NCI-H82 (cell line): Measurements from ENCODE around the gene ATRNL1.
"Not testable (repeated sequence)": the region's sequence is repeated elsewhere in the genome, so short reads cannot be mapped to it uniquely, and the experiment has no call there.

Experiments used
- DNase-seq: peaks from one replicate; lab custom pipeline; 2025; lab: John Stamatoyannopoulos, UW

The ATRNL1 gene

GRCh38 chr10:115214829-115215228, 121.7 kb downstream of the ATRNL1 start:
- no peak for DNase-seq

GRCh38 chr10:115219203-115219602, 126.0 kb downstream of the ATRNL1 start:
- no peak for DNase-seq

GRCh38 chr10:115222039-115222438, 128.9 kb downstream of the ATRNL1 start:
- no peak for DNase-seq

- no peak for DNase-seq
These were observed 146.6 kb downstream of the ATRNL1 start for GRCh38 chr10:115239761-115240160.

GRCh38 chr10:115250784-115251183, 157.6 kb downstream of the ATRNL1 start:
- DNase-seq = no peak

- DNase-seq = not testable (repeated sequence)
These were observed 160.6 kb downstream of the ATRNL1 start for GRCh38 chr10:115253765-115254164.

GRCh38 chr10:115272482-115272881, 179.3 kb downstream of the ATRNL1 start:
- no peak for DNase-seq

- no peak for DNase-seq
These were observed 185.1 kb downstream of the ATRNL1 start for GRCh38 chr10:115278294-115278693.

GRCh38 chr10:115295213-115295805, 202.1 kb downstream of the ATRNL1 start:
- DNase-seq = no peak

GRCh38 chr10:115300080-115300479, 206.9 kb downstream of the ATRNL1 start:
- no peak for DNase-seq

GRCh38 chr10:115319669-115320068, 226.5 kb downstream of the ATRNL1 start:
- not testable (repeated sequence) for DNase-seq

GRCh38 chr10:115321360-115321759, 228.2 kb downstream of the ATRNL1 start:
- DNase-seq = no peak

GRCh38 chr10:115328331-115328730, 235.2 kb downstream of the ATRNL1 start:
- DNase-seq = no peak

GRCh38 chr10:115335366-115335765, 242.2 kb downstream of the ATRNL1 start:
- no peak for DNase-seq

GRCh38 chr10:115355162-115355760, 262.1 kb downstream of the ATRNL1 start:
- DNase-seq = peak; percentile 77

GRCh38 chr10:115367920-115368319, 274.8 kb downstream of the ATRNL1 start:
- DNase-seq = not testable (repeated sequence)

GRCh38 chr10:115379064-115379463, 285.9 kb downstream of the ATRNL1 start:
- DNase-seq = no peak

GRCh38 chr10:115384665-115385064, 291.5 kb downstream of the ATRNL1 start:
- no peak for DNase-seq

- DNase-seq = no peak
These were observed 297.4 kb downstream of the ATRNL1 start for GRCh38 chr10:115390607-115391006.

GRCh38 chr10:115398026-115398425, 304.9 kb downstream of the ATRNL1 start:
- no peak for DNase-seq

- DNase-seq = no peak
These were observed 309.5 kb downstream of the ATRNL1 start for GRCh38 chr10:115402699-115403098.

GRCh38 chr10:115405838-115406237, 312.7 kb downstream of the ATRNL1 start:
- DNase-seq = not testable (repeated sequence)

- no peak for DNase-seq
These were observed 316.2 kb downstream of the ATRNL1 start for GRCh38 chr10:115409347-115409746.
